GM18498 (cell line): ENCODE results near the gene NME4.

Source experiments
- ATAC-seq: cut with Tn5 transposase; IDR thresholded peaks from one replicate; pipeline ENCODE4 v1.9.1; 2021; ENCODE audit warnings: mild to moderate bottlenecking, moderate library complexity; ENCODE audit not compliant: unreplicated experiment

NME4 gene

DNA sequence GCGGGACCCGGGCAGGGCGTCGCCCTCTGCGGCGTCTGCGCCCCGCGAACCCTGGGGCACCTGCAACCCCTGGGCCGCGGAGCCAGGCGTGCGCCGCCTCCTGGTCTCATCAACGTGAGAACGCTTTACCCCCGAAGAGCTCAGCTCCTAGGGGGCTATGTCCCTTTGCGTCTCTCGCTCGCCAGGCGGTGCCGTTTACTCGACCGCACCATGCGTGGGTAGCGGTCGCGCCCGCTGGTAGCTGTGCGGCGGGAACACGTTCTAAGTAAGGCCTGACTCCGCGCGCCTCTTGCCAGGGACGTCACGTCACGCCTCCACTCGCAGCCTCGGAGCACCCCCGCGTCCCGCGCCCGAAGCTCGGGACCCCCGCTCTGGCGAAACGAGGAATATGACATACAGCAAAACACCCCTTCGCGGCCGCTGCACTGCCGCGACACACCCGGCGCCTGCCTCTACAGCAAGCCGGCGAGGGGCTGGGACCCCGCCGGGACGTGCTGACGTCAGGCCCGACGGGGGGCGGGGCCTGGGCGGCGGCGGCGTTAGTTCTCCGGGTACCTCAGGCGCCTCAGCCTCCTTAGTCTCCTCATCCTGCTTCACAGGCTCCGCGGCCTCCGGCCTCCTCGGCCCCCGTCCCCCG lies 28.2 kb downstream of the NME4 start, which contains the start of gene RAB11FIP3:
Gene RAB11FIP3 (plus strand): TSS at position 568 of the 637 bp plus-strand sequence. CDS start 358 bp downstream, outside the sequence.
- peak; percentile 91 for ATAC-seq

DNA sequence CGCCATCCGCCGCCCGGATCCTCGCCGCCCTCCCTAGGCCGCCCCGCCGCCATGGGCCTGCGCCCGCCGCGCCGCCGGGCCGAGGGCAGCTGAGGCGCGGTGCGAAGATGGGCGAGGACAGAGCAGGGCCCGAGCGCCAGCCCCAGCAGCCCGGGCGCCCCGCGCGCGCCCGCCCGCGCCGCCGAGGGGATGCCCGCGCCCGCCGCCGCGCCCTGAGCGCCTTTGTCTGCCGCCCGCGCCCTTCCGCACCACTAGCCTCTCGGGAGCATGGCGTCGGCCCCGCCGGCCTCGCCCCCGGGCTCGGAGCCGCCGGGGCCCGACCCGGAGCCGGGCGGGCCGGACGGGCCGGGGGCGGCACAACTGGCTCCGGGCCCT lies 28.7 kb downstream of the NME4 start:
- ATAC-seq = peak; percentile 49

DNA sequence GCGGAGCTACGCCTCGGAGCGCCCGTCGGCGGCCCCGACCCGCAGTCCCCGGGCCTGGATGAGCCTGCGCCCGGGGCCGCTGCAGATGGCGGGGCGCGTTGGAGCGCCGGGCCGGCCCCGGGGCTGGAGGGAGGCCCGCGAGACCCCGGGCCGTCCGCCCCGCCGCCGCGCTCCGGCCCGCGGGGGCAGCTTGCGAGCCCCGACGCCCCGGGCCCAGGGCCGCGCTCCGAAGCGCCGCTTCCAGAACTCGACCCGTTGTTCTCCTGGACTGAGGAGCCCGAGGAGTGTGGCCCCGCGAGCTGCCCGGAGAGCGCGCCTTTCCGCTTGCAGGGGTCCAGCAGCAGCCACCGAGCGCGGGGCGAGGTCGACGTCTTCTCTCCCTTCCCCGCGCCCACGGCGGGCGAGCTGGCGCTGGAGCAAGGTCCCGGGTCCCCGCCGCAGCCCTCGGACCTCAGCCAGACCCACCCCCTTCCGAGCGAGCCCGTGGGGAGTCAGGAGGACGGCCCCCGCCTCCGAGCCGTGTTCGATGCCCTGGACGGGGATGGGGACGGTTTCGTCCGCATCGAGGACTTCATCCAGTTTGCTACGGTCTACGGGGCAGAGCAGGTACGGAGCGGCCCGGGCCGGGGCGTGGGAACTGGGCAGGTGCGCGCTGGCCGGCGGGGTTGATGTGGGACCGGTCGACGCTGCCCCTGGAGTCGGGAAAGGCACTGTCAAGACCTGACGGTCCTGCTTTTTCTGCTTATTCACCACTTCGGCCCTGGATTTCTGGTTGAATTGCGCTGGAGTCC lies 29.3 kb downstream of the NME4 start:
- ATAC-seq = peak; percentile 15

DNA sequence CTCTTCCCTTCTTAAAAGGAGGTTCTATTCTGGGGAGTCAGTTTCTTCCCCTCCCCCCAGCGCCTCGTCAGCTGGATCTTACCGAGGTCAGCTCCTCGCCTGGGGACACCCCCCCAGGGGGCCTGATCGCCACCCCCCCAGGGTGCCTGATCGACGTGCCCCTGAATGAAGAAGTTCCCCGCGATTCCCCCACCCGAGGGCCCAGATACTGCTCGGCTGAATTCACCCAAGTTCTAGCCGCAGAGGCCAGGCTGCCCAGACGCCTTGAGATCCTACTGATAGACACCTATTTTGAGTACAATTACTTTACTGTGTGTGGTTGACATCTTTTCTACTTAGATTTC lies 29.9 kb downstream of the NME4 start:
- ATAC-seq = no peak

DNA sequence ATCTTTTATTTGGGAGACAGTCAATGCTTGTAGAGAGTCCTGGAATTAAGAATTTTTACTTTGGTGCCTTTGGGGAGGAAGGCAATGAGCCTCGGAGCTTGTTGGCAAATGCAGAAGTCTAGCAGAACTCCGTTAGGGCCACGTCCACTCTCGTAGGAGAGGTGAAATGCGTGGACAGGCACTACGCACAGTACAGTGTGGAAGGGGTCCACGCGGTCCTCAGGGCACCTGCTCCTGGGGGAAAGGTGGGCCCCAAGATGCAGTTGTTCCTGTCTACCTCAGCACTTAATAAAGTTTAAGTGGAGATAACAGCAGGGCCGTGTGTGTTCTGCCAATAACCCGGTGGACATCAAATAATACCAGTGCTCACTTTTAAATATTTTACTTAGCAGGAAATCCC lies 30.3 kb downstream of the NME4 start:
- ATAC-seq = no peak

DNA sequence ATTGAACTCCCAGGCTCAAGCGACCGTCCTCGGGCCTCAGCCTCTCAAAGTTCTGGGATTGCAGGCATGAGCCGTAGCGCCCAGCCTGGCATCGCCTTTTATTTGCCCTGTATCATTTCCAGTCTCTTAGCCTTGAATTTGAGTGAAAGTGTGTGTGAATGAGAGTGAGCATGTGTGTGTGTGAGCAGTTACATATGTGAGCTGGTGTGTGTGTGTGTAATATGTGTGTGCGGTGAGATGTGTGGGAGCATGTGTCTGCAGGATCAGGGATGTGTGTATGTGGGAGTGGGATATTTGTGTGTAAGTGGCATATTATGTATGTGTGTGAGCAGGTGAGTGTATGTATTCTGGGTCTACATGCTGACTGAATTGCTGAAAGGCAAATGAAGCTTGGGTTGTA lies 33.9 kb downstream of the NME4 start:
- ATAC-seq = no peak

DNA sequence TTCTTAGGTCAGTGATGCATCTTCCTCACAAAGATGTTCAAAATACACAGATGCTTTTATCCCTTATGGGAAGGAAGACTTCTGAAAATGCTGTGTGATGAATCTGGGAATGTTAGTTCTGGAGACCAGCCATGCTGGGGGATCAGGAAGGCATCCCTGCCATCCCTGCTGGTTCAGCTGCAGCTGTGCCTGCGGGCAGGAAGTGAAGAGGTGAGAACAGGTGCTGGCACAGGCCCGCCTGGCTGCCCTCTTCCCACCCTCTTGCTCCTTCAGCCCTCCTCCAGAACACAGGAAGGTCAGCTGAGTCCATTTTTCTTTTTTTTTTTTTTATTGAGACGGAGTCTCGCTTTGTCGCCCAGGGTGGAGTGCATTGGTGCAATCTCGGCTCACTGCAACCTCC lies 43.6 kb downstream of the NME4 start:
- ATAC-seq = no peak

DNA sequence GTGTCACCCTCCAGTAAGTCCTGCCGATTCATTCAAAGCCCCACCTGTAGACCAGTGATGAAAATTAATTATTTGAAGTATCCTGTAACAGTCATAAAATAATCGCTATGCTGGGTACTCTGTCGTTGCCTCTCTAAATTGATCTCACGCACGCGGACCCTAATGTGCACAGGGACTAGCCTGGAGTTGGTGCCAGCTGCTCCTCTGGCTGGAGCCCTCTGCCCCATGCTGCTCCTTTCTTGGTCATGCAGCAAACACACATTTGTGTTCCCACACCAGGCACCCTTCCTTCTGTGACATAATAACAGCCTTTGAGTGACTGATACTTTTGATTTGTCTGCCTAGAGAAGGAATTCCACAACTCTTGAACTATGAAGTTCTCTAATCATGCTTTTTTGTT lies 44.4 kb downstream of the NME4 start:
- no peak for ATAC-seq

DNA sequence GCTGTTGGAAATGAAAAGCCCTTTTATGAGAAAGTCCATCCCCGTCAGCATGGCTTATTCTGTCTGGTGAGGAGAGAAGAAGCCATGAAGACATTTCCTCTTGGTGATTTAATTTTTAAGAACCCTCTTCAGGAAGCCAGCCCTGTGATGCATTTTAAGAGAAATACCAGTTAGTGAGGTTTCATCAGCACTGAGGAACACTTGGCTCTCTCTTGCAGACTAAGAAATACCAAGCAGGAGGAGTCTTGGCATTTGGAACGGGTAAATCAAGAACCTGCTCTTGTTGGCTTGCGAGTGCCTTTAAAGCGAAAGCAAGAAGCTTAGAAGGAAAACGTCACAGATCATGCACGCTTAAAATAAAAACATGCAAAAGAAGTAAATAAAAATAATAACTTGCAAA lies 46.0 kb downstream of the NME4 start:
- no peak for ATAC-seq

DNA sequence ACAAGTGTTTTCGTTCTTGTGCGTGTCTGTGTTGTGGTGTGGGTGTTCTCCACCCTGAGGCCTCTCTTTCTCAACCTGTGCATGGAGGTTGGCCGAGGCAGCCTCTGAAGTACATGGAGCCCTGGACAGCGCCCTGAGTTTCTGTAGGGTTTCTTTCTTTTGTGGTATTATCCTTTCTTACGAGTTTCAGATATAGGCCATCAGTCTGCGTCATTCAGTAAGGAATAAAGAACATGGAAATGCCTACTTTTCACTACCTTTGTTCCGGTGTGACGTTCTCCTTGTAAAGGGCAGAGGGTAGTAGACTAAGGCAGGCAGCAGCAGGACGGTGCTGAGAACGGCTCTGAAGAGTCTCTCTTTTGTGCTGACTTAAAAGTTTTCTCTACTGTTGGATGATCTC lies 47.0 kb downstream of the NME4 start:
- ATAC-seq = no peak

DNA sequence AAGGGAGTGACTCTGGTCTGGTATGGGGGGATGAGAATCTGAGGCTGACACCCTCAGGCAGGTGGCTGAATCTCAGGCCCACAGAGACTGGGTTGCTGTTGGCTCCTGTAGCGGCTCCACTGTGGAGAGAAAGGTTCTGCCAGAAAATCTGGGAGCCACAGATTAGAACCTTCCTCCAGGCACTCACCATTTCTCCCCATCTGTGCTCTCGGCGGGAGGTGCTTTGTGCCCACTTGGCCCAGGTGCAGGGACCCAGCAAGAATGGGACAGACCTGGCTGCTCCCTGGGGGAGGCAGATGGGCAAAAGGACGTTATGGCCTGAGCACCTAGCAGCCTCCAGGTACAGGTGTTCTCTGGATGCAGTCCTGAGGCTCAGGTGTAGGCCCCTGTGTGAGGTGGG lies 48.6 kb downstream of the NME4 start:
- ATAC-seq = no peak
